OCI-M2 (cell line): ENCODE results near the gene B9D1.

Experiments
- DNase-seq: peaks from one replicate; lab custom pipeline; 2025; ENCODE audit not compliant: unreplicated experiment; lab: John Stamatoyannopoulos, UW

B9D1 gene

DNA sequence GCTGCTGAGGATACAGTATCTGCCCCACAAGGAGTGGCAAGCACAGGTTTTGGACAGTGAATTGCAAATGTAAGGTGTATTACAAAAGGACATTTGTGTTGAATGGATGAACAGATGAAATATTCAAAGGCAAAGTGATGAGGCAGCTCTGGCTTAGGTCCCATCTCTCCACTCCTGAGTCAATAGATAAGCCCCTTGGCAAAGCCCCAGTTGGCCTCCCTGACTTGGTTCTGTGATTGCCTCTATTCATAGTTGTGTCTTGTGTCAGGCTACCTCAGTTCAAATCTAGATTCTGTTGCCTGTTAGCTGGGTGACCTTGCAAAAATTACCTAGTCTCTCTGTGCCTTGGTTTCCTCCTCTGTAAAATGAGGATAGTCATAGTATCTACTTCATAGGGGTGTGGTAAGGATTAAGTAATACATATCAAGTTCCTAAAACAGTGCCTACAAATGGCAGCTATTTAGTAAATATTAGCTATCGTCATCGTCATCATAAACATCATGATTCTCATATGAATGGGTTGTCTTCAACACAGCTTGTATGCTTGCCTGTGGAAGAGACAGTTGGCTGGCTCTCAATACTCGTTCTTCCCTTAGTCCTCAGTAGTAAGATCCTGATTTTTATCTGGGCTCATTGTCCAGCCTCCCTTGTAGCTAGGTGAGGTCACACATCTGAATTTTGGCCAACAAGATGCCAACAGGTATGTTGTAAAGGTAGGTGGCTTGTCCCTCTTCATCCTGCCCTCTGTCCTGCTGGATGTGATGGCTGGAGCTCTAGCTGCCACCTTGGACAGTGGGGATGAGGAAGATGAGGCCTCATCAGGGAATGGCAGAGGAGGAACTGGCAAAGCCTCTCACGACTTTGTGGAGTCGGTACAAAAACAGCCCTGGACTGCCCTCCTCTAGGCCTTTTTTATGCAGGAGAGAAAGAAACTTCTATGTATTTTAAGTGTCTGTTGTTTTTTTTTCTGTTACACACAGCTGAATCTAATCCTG lies 26.6 kb upstream of the B9D1 start:
- DNase-seq = no peak

DNA sequence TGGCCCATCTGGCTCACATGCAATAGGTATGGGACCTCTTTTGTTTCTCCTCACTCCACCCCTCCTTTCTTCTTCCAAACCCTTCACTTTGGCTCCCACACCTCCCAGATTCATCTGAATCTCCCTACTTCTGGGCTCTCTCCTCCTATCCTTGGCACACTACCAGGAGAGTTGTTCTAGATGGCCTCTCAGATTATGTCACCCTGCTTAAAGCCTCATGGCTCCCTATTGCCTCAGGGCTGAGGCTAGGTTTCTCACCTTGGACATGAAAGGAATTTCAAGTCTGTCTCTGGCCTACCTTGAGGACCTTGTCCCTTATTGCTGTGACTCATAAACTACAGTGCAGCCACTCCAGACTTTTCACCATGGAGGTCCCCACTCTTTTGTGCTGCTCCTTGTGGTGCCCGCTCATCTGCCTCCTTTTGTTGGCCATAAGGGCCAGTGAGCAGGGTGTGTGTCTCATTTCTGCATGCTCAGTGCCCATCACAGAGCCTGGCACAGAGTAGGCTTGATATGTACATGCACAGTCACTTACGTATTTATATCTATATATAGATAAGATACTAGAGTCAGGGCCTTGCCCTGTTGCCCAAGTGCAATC lies 25.5 kb upstream of the B9D1 start:
- DNase-seq = no peak

DNA sequence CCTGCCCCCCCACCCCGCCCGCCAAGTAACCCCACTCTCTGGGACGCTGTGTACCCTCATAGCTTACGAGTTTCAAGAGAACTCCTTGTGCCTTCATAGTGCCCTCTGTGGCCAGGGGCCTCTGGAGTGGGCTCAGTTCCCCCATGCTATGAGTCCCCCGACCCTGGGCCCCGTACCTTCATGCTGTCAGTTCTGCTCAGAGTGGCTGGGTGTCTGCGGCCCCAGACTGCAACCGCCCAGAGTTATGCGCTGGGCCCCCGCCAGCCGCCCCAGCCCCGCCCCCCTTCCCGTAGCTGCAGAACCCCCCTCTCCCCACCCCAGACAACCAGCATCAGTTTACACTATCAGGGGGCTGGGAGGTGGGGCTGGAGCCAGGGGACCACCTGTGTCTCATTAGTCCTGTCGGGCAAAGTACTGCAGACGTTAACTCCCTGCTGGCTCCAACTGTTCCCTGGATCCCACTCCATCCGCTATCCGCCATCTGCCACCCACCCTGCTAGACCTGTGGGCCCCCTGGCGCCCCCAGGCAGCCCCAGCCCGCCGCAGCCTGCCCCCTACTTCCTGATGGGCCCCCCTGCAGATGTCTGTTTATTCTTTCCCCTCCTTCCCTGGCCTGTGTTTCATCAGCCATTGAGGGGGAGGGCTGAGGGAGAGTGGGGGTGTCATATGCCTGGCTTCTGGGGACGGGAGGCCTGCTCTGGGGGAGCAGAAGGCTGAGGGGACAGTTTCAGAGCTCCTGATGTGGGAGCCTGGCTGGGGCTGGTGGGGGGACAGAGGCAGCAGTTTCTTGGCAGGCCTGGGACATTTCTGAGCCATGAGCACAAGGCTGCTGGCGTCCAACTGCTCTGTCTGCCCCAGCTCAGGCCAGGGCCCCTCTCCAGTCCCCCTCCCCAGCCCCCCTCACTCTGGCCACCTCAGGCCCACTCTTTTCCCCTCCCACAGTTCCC lies 24.7 kb upstream of the B9D1 start, which contains the start of gene MFAP4:
MFAP4 (minus strand) TSS at position 217 of the 947 bp plus-strand sequence; CDS start at position 182, 35 bp downstream.
- no peak for DNase-seq

DNA sequence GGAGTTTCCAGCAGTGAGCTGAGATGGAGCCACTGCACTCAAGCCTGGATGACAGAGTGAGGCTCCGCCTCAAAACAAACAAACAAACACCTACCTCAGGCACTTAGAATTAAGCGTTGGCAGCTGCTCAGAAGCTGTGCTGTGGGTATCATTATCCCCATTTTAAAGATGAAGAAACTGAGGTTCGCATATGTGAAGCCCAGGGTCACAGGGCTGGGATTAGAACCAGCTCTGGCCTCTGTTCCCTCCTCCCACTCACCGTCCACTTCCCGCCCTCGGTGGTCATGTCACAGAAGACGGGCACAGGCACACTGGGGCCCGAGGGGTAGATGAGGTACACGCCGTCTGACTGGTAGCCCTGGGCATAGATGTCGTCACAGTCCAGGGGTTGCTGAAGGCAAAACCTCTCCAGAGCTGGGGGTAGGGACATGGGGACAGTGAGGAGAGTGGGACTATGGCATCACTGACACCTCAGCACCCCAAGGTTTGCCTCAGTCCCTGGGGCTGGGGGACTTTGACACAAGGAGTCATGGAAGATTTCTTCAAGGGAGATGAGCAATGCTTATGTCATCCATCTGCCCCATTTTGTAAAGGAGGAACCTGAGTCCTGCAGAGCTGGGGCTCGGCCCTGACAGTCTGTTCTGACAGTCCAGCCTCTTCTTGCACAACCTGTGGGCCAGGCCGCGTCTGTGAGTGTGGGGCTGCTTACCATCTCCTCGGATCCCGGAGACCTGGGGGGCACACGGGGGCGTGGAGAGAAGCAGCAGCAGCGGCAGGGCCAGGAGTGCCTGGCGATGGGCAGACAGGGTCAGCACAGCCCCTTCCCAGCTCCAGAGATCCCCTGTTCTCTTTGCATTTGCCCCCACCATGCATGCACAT lies 23.8 kb upstream of the B9D1 start:
- DNase-seq = no peak

DNA sequence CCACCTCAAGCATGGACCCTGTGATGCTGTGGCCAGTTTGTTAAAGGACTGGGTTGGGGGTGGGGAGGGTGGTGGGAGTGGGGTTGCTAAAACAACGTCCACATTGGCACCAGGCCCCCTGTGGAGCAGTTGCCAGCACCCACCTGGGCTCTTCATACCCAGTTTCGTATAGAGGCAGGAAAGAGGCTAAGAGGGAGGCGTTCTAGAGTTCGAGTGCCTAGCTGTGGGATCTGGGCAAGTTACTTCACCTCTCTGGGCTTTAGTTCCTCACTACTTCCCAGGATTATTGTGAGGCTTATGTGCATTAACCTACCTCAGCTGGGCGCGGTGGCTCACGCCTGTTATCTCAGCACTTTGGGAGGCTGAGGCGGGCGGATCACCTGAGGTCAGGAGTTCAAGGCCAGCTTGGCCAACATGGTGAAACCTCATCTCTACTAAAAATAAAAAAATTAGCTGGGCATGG lies 23.0 kb upstream of the B9D1 start:
- no peak for DNase-seq

DNA sequence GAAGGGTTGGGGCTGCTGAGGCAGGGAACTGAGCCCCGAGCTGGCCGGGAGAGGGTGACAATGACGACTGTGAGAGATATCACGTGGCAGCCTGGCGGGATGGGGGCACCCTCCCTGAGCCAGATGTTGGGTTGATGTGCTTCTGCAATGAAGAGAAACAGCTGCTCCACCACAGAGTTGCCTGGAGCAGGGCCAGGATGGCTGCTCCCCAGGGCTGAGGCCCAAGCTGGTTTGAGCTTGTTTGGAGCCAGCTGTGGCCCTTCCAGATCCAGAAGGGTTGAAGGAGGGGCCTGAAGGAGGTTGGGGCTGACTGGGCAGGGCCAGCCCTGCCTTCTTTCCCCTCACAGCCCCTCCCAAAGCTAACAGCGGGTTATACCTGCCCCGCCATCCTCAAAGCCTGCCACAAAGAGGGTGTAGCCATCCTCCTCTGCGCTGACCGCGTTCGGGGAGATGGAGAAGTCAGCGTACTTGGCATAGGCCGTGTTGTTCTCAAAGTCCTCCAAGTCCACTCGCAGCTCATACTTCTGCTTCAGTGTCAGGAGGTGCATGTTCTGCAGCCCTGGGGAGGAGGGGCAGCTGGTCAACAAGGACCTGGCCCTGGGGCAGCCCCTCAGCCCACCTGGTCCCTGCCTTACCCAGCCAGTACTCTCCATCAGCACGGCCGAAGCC lies 22.3 kb upstream of the B9D1 start:
- DNase-seq = no peak

DNA sequence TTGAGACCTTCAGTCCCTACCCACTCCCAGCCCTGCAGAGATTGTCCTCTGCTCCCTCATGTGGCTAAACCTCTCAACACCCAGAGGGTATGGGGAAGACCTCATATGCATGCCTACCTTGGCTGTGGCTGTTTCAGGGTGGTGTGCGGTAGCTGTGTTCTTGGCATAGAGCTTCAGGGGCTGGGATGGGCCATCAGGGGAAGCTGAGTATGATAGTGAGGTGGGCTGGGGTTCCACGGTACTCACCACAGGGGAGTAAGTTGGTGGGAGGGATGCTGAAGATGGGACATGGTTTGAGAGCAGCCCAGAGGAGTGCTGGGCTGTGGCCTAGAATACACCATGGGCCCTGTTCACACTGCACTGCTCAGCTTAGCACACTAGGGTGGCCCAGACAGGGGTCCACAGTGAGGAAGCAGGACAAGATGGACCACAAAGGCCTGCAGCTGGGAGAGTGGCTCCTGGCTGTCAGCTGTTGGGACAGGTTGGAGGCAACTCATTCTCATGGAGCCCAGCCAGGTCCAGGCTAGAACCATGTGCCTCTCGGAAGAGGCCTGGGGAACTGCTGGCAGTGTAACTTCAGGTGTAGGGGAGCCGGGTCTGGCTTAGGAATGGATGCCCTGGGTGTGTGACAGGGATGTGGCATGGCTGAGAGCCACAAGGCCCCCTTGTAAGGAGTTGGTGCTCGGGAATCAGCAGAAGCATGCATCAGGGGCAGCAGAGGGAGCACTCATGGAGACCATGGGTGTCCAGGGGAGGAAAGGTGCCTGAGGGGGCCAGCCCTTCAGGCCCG lies 21.4 kb upstream of the B9D1 start:
- DNase-seq = no peak

DNA sequence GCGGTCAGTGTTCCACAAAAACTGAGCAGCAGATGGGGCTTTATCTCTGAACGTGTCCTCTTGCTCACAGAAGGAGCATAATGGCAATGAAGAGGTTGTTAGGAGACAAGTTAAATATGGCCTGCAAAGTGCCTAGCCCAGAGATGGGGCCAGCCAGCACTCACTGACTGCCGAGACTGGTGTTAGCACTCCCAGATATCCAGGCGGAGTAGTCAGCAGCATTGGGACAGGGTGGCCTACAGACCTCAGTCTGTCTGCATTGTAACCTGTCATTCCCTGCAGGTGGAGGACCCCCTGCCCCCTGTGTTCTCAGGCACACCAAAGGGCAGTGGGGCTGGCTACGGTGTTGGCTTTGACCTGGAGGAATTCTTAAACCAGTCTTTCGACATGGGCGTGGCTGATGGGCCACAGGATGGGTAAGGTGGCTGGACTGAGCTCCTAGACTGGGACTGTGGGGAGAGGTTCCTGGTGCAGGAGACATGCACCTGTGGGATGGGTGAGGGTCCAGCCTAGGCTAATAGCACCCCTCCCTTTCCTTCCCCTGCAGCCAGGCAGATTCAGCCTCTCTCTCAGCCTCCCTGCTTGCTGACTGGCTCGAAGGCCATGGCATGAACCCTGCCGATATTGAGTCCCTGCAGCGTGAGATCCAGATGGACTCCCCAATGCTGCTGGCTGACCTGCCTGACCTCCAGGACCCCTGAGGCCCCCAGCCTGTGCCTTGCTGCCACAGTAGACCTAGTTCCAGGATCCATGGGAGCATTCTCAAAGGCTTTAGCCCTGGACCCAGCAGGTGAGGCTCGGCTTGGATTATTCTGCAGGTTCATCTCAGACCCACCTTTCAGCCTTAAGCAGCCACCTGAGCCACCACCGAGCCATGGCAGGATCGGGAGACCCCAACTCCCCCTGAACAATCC lies 20.3 kb upstream of the B9D1 start:
- no peak for DNase-seq

DNA sequence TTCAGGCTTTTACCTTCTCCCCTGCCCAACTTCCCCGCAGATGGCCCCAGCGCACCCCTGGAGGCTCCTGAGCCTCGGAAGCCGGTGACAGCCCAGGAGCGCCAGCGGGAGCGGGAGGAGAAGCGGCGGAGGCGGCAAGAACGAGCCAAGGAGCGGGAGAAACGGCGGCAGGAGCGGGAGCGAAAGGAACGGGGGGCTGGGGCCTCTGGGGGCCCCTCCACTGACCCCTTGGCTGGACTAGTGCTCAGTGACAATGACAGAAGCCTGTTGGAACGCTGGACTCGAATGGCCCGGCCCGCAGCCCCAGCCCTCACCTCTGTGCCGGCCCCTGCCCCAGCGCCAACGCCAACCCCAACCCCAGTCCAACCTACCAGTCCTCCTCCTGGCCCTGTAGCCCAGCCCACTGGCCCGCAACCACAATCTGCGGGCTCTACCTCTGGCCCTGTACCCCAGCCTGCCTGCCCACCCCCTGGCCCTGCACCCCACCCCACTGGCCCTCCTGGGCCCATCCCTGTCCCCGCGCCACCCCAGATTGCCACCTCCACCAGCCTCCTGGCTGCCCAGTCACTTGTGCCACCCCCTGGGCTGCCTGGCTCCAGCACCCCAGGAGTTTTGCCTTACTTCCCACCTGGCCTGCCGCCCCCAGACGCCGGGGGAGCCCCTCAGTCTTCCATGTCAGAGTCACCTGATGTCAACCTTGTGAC lies 19.4 kb upstream of the B9D1 start:
- no peak for DNase-seq

DNA sequence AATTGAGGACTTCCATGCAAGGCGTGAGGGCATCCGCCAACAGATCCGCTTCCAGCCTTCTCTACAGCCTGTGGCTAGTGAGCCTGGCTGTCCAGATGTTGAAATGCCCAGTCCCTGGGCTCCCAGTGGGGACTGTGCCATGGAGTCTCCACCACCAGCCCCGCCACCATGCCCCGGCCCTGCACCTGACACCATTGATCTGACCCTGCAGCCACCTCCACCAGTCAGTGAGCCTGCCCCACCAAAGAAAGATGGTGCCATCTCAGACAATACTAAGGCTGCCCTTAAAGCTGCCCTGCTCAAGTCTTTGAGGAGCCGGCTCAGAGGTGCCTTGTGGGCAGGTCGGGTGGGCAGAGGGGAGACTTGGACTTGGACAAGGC lies 18.8 kb upstream of the B9D1 start:
- no peak for DNase-seq

DNA sequence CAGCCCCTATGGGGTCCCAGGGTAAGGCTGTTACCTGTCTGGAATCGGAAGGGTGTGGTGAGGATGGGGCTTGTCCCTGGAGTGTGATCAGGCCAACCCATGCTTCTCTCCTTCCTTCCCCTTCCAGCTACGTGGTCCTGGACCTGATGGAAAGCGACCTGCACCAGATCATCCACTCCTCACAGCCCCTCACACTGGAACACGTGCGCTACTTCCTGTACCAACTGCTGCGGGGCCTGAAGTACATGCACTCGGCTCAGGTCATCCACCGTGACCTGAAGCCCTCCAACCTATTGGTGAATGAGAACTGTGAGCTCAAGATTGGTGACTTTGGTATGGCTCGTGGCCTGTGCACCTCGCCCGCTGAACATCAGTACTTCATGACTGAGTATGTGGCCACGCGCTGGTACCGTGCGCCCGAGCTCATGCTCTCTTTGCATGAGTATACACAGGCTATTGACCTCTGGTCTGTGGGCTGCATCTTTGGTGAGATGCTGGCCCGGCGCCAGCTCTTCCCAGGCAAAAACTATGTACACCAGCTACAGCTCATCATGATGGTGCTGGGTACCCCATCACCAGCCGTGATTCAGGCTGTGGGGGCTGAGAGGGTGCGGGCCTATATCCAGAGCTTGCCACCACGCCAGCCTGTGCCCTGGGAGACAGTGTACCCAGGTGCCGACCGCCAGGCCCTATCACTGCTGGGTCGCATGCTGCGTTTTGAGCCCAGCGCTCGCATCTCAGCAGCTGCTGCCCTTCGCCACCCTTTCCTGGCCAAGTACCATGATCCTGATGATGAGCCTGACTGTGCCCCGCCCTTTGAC lies 18.2 kb upstream of the B9D1 start:
- DNase-seq = no peak

DNA sequence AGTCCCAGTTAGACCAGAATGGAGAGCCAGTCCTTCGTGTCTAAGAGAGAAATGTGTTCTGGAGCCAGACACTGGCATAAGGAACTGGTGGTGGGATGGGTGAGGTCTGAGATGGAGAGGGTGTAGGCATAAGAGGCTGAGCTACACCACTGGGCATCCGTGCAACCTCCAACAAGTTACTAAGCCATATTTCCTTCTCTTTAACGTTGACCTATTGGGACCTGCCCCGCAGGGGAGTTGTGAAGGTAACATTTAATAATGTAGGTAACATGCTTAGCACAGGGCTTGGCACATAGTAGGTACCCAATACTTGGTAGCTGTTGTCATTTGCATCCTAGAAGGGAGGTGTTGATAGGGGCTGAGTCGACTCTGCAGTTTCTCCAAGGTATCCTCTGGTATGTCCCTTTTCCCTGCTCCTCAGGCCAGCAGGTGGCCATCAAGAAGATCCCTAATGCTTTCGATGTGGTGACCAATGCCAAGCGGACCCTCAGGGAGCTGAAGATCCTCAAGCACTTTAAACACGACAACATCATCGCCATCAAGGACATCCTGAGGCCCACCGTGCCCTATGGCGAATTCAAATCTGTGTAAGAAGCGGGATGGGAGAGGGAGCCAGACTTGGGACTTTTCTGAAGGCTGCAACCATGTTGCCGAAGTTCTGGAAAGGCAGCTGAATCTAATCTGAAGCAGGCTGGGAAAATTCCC lies 17.0 kb upstream of the B9D1 start:
- no peak for DNase-seq

DNA sequence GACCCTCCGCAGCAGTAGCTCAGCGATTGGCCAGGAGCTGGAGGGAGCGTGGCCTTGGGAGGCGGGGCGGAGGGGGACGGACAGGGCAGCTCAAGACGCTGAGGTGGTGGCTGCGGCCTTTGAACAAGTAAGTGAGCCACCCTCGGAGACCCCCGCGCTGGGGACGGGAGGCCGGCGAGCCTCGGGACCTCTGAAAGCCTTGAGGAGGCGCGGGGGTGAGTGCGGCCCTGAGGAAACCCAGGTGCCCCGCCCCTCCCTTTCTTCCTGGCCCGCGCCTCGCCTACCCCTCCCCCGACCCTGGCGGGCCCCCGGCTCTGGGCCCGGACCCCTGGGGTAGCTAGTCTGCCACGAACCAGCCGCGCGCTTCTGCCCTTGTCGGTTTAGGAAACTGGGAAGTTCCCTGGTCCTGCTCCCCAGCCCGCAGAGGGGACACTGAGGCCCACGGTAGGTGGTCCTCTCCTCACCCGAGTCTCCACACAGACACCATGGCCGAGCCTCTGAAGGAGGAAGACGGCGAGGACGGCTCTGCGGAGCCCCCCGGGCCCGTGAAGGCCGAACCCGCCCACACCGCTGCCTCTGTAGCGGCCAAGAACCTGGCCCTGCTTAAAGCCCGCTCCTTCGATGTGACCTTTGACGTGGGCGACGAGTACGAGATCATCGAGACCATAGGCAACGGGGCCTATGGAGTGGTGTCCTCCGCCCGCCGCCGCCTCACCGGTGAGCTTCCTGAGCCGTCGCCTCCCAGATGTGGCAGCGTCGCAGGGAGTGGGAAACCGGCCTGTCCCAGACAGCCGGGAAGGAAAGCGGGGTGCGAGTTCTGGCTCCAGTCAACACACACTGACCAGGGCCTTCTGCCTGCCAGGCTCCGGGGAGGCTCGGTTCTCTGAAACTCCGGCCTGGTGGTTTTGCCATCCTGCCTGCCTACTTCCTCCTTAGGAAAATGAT lies 16.2 kb upstream of the B9D1 start, which contains the start of gene MAPK7:
MAPK7 (plus strand) TSS at position 83 of the 945 bp plus-strand sequence; CDS start at position 486, 403 bp downstream.
- DNase-seq = no peak
